ENCODE data around the gene LONP2. TPM values are rescaled to one million over a fixed set of nuclear protein-coding genes. Genes with fewer than 3 reads are reported as not detected.

Gene LONP2
- polyA plus RNA-seq, 2 of the 4 experiments (the other 2 are of a cell fraction): 27.8 to 51.3 TPM

- DNase-seq (ENCODE audit: low read depth in 1 of 2, low spot score in 1 of 2) (peak; percentile 23 to 65), ATAC-seq (peak; percentile 82 to 91), FAIRE-seq (no peak)
- ChIA-PET POLR2A (interaction anchor here (1.4 kb wide), 1 partner anchor 391 kb away, joined by 4 read pairs; no protein-coding TSS in a partner anchor), CTCF (interaction anchor here (0.6 to 1.3 kb wide), 9 partner anchors 39 to 399 kb away, joined by 3 to 8 read pairs (median 3); no protein-coding TSS in a partner anchor)
- H3K4me1 ChIP-seq: peaks cover 33% of the 10 kb centered on the region
- no peaks in the 10 kb centered on the region for H3K9me3 ChIP-seq
- H3K27ac ChIP-seq: peak overlapping the region; percentile 9 to 47; a peak in 4 of 6 replicates
- H3K4me3 ChIP-seq: no peak overlapping the region
- TF ChIP-seq CTCF (IDR thresholded peaks at IDR 0.05): peak; percentile 55
- TF ChIP-seq POLR2AphosphoS2 (conservative IDR thresholded peaks at IDR 0.05; ENCODE audit: low read length): no peak
- TF ChIP-seq SMC3 (IDR thresholded peaks at IDR 0.05): peak; percentile 54; the same call in 2 of the 3 replicates
- no peak for TF ChIP-seq HEYL (CRISPR knock-in tag; IDR thresholded peaks at IDR 0.05)
- TF ChIP-seq RAD21 (conservative IDR thresholded peaks at IDR 0.05 in 1 of 2, IDR thresholded peaks at IDR 0.05 in 1 of 2): peak; percentile 52 to 56
- 58% methylated on average over 11 of the region's 11 CpGs for WGBS (ENCODE audit: missing lambda C conversion rate)
- peak overlapping the region; percentile 33 for H3K4me2 ChIP-seq
Observed at GRCh38 chr16:48231727-48232492, 12.2 kb upstream of the LONP2 start.

GRCh38 chr16:48232493-48233040, 11.5 kb upstream of the LONP2 start:
- peak overlapping the region; percentile 9 to 47; a peak in 4 of 6 replicates for H3K27ac ChIP-seq
- H3K9me3 ChIP-seq: no peaks in the 10 kb centered on the region
- no peak overlapping the region for H3K4me3 ChIP-seq
- DNase-seq (ENCODE audit: low read depth in 1 of 2, low spot score in 1 of 2) (no peak), ATAC-seq (peak; percentile 42 to 68; a peak in 4 of 6 replicates), FAIRE-seq (no peak)
- CTCF ChIA-PET: interaction anchor here (1.0 to 1.9 kb wide), 2 partner anchors 99 to 398 kb away, joined by 4 to 7 read pairs; no protein-coding TSS in a partner anchor
- peaks cover 33% of the 10 kb centered on the region for H3K4me1 ChIP-seq
- POLR2A ChIA-PET: no interaction called here
- H3K4me2 ChIP-seq: peak overlapping the region; percentile 33
- WGBS (ENCODE audit: missing lambda C conversion rate): 96% methylated on average over 2 of the region's 2 CpGs
- TF ChIP-seq KDM1A (IDR thresholded peaks at IDR 0.05; ENCODE audit: low read depth): no peak
- no peak for TF ChIP-seq EHF (CRISPR knock-in tag; IDR thresholded peaks at IDR 0.05)
- TF ChIP-seq POLR2A (IDR thresholded peaks at IDR 0.05; ENCODE audit: low read length): no peak
- no peak for TF ChIP-seq FOSL2 (IDR thresholded peaks at IDR 0.05)
- TF ChIP-seq FOSL2 (CRISPR knock-in tag; IDR thresholded peaks at IDR 0.05): peak; percentile 23; the same call in 1 of the 2 replicates
- no peak for TF ChIP-seq FOSB (CRISPR knock-in tag; IDR thresholded peaks at IDR 0.05)

GRCh38 chr16:48234630-48235029, 9.5 kb upstream of the LONP2 start:
- FAIRE-seq (no peak), DNase-seq (ENCODE audit: low read depth in 1 of 2, low spot score in 1 of 2) (no peak), ATAC-seq (no peak)
- no peaks in the 10 kb centered on the region for H3K9me3 ChIP-seq
- no peak overlapping the region for H3K4me3 ChIP-seq
- ChIA-PET CTCF (interaction anchor here (0.6 to 3.4 kb wide), 4 partner anchors 56 to 396 kb away, joined by 3 to 10 read pairs (median 3); no protein-coding TSS in a partner anchor), POLR2A (no interaction called here)
- no peak overlapping the region for H3K4me2 ChIP-seq
- no peak for TF ChIP-seq HOXB5 (CRISPR knock-in tag; IDR thresholded peaks at IDR 0.05)
- TF ChIP-seq RFX5 (IDR thresholded peaks at IDR 0.05): no peak
- TF ChIP-seq NFE2L2 (conservative IDR thresholded peaks at IDR 0.05; ENCODE audit: low read length): no peak
- TF ChIP-seq HDAC2 (IDR thresholded peaks at IDR 0.05): no peak
- TF ChIP-seq E2F6 (IDR thresholded peaks at IDR 0.05; ENCODE audit: borderline replicate concordance, low read depth): no peak
- TF ChIP-seq GATA3 (IDR thresholded peaks at IDR 0.05; ENCODE audit: borderline replicate concordance): no peak
- no peak for TF ChIP-seq HOXA7 (CRISPR knock-in tag; IDR thresholded peaks at IDR 0.05)
- no peak for TF ChIP-seq HES2 (IDR thresholded peaks at IDR 0.05)
- no peak for TF ChIP-seq NR3C1 (IDR thresholded peaks at IDR 0.05)
- TF ChIP-seq FOSB (CRISPR knock-in tag; IDR thresholded peaks at IDR 0.05): no peak
- TF ChIP-seq EHMT2 (IDR thresholded peaks at IDR 0.05; ENCODE audit: low read depth): no peak
- no peak for TF ChIP-seq ESRRA (IDR thresholded peaks at IDR 0.05; ENCODE audit: borderline replicate concordance, low read length)
- no peak for TF ChIP-seq ZNF302 (CRISPR knock-in tag; IDR thresholded peaks at IDR 0.05)
- no peak for TF ChIP-seq MAZ (IDR thresholded peaks at IDR 0.05; ENCODE audit: borderline replicate concordance, low read depth, low read length)
- no peak overlapping the region for H3K27ac ChIP-seq
- peaks cover 33% of the 10 kb centered on the region for H3K4me1 ChIP-seq
